Mucosa of gallbladder (tissue), 1 donor: ENCODE data around the gene C9orf43. TPM values are rescaled to one million over a fixed set of nuclear protein-coding genes. Genes with fewer than 3 reads are reported as not detected.
"Not testable (repeated sequence)": the region's sequence is repeated elsewhere in the genome, so short reads cannot be mapped to it uniquely, and the experiment has no call there.

ENCODE experiments used
- DNase-seq: peaks from one replicate; pipeline ENCODE4 v3.0.0-alpha.2; 2020; ENCODE audit warnings: low spot score
- total RNA-seq: library from RNA; stranded (reverse); gene quantifications from one replicate; pipeline ENCODE4 v1.2.1, GENCODE V29; 2021
- donor health status: DM: no; HTN: no; CAD: no.

The C9orf43 gene
- total RNA-seq, 1 donor from 2014 or later: 0.37 TPM

- DNase-seq: no peak
These were observed 6.8 kb downstream of the C9orf43 start for GRCh38 chr9:113417370-113417769.

DNA sequence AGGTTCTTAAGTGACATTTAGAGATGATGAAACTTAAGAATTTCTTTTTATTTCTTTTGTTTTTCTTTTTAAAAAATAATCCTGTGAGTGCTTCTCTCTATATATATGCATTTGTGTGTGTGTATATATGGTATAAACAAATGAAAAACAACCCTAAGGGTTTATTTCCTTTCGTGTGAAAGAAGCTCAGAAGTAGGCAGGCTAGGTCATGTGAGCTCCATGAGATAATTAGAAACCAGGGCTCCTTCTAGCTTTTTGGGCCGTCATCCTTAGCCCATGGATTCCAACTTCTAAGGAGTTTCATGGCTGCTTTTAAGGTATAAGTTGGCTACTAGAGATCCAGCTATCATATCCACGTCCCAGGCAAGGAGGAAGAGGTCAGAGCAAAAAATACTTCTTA is 11.2 kb downstream of the C9orf43 start:
- DNase-seq: no peak

DNA sequence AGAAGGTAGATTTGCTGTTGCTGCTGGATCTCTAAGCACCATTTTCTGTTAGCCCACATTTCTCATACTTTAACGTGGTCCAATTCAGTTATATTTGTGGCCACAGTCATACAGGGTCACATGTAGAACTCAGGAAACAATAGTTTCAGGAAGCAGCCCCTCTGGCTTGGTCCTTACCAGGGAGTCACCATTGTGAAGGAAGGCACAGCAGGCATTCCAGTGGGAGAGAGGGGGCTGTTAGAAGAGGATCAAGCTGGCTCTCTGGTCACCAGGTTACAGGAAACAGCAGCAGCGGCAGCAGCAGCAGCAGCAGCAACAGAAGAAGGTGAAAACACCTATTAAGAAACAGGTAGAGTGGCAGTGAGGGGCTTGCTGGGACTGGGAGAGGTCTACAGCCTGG is 14.5 kb downstream of the C9orf43 start:
- DNase-seq: no peak

- DNase-seq: no peak
These were observed 16.2 kb downstream of the C9orf43 start for GRCh38 chr9:113426701-113427100.

DNA sequence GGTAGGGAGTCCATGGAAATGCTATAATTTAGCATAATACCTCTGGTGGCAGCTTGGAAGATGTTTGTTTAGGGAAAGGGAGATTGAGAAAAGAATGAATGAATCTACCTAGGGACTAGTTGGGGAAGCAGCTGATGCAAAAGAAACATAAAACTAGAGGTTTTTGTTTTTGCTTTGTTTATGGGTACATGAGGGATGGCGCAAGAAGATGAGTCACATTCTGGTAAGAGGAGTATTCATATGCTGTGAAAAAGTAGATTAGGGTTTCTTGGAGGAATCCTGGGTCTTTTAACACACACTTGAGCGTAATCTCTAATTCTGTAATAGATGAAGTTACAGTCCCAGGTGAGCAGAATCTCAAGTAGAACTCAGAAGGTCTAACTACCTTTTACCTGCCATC is 17.1 kb downstream of the C9orf43 start:
- no peak for DNase-seq

GRCh38 chr9:113428062-113428615 is 17.6 kb downstream of the C9orf43 start:
- no peak for DNase-seq

GRCh38 chr9:113431191-113431590 is 20.6 kb downstream of the C9orf43 start:
- no peak for DNase-seq

DNA sequence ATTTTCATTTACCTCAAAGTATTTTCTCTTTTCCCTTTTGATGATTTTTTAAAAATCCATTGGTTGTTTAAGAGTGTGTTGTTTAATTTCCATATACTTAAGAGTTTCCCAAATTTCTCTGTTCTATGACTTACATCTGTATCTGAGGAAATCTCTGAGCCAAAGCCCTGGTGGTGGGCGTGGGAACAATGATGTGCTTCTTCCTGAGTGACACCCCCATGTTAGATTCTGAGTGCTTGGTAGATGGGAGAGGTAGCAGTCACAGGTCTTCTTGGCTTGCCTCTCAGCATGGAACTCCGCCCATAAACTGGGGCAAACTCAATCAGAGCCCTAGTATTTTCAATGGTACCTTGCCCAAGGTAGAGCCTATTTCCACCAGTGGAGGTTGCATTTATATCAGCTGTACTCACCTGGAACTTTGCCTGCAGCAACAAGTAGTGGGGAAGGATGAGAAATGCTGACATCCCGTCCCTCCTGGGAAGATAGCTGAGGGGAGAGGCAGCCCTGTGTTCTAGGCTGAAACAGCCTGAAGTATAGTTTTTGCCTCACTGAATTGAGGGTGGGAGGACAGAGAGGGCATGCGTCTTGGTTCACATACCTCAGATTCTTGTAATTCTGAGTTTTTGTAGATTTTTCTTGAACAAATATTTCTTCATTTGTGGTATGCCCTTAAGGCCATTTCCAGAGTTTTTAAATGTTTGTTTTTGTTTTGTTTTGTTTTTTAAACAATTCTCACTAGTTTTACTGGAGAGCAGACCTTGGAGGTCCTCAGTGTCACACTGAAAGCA is 26.4 kb downstream of the C9orf43 start:
- no peak for DNase-seq

- DNase-seq: not testable (repeated sequence)
These were observed 27.2 kb downstream of the C9orf43 start for GRCh38 chr9:113437716-113438115.

DNA sequence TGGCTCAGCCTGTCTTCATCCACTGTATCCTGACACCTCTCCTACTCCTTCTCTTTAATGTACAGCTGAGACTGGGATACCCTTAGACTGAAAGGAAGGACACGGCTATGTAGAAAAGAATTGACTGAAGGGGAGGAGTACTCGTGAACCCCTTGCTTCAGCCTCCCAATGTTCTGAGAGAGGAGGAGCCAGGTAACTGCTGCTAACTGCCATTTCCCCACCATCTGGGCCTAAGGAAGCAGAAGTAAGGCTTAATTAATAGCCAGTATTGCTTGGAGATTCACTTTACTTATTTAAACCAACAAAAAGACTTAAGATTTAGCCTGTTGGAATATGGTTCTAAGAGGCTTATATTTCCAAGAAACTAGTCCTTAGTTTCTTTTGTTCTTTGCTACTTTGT is 34.2 kb downstream of the C9orf43 start:
- DNase-seq: no peak

- no peak for DNase-seq
These were observed 35.8 kb downstream of the C9orf43 start for GRCh38 chr9:113446323-113446740.

DNA sequence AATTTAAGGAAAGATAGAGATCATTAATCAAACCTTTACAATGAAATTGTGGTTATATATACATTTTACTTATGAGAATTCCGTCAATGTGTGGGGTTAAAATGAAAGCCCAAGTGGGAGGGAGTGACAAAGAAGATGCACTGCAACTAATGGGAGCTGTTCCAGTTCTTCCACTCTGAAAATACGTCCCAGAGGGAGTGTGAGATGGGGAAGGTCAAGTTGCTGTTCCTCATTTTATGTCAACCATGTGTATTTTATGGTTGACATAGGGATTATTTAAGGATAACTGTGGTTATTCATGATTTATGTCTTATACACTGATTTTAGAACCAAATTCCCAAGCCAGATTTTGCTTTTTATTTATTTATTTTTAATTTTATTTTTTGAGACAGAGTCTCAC is 38.8 kb downstream of the C9orf43 start:
- no peak for DNase-seq

GRCh38 chr9:113452113-113452605 is 41.6 kb downstream of the C9orf43 start:
- DNase-seq: no peak

DNA sequence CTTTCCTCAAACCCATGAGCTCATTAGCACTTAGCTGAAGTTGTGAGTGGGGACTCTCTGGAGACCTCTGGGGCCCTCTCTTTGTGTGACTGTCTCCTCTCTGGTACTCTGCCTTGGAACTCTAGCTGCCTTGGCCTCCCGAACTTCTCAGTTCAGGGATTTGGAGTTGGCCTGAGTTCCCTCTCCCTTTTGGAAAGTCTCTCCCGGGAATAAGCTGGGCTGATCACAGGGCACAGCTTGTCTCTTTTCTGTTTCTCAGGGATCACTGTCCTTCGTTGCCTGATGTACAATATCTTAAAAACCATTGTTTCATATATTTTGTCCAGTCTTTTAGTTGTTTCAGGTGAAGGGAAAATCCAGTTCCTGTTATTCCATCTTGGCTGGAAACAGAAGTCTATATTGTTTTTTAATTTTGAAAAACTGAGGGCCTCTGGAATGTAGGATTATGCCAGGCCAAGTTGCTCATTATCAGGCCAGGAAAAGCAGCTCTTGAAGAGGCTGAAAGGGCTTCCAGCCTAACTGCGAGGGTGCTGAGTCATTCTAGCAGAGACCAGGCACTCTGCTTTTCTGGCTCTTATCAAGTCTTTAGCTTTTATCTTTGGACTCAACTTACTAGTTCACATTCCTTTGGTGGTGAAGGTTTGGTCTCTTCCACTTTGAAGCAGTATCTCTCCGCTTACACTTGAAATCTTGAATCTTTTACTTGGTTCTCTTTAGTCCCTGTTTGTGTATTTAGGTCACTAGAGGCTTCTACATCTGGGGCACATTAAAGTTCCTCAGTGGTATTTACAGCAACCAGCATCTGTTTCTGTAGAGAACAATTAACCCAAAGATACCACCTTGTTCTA is 44.6 kb downstream of the C9orf43 start:
- peak; percentile 72 for DNase-seq

- DNase-seq: no peak
These were observed 45.7 kb downstream of the C9orf43 start for GRCh38 chr9:113456235-113456634.

DNA sequence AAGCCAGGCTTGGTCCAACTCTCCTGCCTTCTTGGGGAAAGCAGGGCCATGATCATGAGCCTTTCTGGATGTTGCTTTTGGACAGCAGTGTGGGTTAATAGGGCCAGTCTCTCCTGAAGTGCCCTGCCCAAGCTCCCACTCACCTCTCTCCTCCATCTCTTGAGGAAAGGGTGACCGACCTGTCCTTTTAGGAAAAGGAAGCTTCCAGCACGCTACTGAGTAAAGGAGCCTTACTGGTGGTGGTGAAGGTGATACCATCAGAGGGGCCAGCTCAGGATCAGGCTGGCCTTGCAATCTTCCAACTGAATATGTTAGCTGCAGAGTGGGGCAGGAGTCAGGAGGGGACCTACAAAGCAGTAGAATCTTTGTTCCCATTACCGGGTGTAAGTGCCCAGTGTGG is 50.7 kb downstream of the C9orf43 start:
- peak; percentile 2 for DNase-seq

- DNase-seq: peak; percentile 4
These were observed 51.4 kb downstream of the C9orf43 start for GRCh38 chr9:113461943-113462342.

- DNase-seq: peak; percentile 6
These were observed 52.3 kb downstream of the C9orf43 start for GRCh38 chr9:113462781-113463286.

DNA sequence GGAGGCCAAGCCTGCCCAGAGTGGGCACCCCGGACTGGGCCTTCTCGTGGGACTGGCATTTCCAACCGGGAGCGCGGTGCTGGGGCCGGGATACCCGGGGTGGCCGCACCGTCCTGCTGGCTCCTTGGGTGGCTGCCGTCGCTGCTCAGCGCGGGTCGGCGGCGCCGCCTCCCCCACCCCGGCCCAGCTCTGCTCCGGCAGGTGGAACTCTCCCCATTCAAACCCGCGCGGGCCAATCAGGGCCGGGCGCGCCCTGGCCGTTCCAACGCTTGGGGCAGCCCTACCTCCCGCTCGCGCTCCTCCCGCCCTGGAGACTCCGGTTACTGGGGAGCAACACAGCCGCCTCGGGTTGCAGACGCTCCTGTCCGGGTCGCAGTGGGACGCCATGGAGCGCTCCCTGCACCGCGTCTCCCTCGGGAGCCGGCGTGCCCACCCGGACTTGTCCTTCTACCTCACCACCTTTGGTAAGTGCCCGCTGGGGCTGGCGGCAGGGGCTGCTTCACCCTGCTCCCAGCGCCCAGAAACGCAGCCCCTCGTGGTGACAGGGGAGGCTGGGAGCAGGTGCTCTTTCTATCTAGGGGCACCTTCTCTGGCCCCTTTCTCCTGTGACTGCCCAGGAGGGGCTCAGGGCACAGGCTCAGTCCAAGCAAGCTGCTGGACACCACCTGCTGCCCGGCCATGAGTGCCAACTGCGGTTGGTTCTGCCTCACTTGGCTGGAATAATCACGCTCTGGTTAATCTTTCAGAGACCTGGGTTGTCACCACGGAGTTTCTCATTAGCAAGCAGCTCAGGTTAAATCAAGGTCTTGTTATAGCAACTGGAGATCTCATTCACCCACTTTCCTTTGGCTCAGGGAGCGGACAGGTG is 53.1 kb downstream of the C9orf43 start, which contains the start of gene RGS3:
Gene RGS3 (plus strand): TSS at position 310 of the 868 bp plus-strand sequence. CDS start 76 bp downstream, at position 386.
- DNase-seq: peak; percentile 71

GRCh38 chr9:113464286-113464660 is 53.7 kb downstream of the C9orf43 start:
- no peak for DNase-seq

GRCh38 chr9:113465599-113466140 is 55.1 kb downstream of the C9orf43 start:
- no peak for DNase-seq
